HG02981 (cell line): ENCODE results near the gene CASP1.

Experiments used
- ATAC-seq: cut with Tn5 transposase; IDR thresholded peaks from one replicate; pipeline ENCODE4 v1.9.1; 2021; ENCODE audit warnings: mild to moderate bottlenecking, moderate library complexity; ENCODE audit not compliant: unreplicated experiment

CASP1 gene

GRCh38 chr11:104995001-104995408 is 39.9 kb downstream of the CASP1 start:
- ATAC-seq: no peak

DNA sequence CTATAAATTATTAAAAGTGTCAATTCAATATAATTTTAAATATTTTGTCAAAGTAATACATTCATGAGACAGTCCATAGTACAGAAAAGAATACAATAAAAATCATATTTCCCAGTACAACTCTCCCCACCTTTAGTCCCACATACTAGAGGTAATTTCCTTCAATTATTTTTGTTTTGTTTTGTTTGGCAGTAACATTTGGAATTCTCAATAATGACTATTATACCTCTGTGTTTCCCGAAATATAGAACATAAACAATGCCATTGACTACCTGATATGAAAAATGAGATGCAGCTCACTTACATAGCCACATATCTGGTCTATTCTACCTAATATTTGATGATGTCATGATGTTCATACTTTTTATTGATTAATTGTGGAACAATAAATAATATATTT is 42.2 kb downstream of the CASP1 start:
- ATAC-seq: no peak

DNA sequence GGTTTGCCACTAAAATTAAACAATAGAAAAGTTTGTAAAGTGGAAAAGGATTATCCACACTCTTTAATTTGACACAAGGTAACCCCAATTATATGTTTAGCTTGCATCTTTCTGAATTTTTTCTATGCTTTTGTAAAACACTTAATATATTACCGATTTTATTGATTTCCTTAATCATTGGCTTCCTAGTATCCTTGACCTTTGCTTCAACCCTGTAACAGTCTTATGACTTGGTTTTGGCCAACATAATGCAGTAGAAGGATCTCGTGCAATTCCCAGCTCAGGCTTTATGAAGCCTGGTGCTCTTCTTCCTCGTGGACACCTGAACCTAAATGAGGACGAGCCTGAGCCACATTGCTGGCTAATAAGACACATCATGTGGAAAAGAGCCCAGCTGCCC is 43.0 kb downstream of the CASP1 start:
- no peak for ATAC-seq

DNA sequence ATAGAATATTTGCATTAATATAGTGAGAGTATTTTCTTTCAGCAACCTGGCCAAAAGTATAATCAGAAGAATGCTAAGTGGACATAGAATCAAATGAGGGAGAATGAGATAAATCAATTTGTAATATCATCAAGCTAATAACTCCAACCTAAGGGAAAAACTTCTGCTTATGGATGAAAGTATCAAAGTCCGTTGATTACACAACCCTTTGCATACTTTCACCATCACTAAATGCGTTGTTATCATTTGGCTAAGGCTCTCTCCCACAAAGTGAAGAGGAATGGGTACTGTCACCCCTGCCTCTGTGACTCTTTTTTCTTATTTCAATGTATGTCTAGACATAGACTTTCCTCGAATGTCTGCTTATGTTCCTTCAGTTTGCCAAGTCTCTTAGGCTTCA is 50.1 kb downstream of the CASP1 start:
- ATAC-seq: no peak

GRCh38 chr11:104979839-104980238 is 55.1 kb downstream of the CASP1 start:
- no peak for ATAC-seq
